SK-N-MC (cell line): ENCODE data around the gene LAMA3.
A peak's percentile ranks its signal among the peaks of the same experiment; 100 is the strongest.

ENCODE experiments used
- DNase-seq: peaks from one replicate; pipeline ENCODE4 v3.0.0-alpha.2; 2011; ENCODE audit warnings: low read depth, low spot score
- H3K27ac ChIP-seq: fragments of 200-600 bp; sonication (generic); 2 replicates; pipeline ENCODE4 v1.5.1; 2016; ENCODE audit warnings: mixed run types
- H3K36me3 ChIP-seq: fragments of 200-600 bp; sonication (generic); 2 replicates; pipeline ENCODE4 v1.6.1; 2017; ENCODE audit warnings: antibody characterized with exemption, low read length, mixed read lengths; ENCODE audit not compliant: insufficient read depth
- H3K4me3 ChIP-seq: fragments of 200-600 bp; sonication (generic); 2 replicates; pipeline ENCODE4 v1.5.1; 2016
- H3K9ac ChIP-seq: fragments of 200-600 bp; sonication (generic); 2 replicates; pipeline ENCODE4 v1.8.0; 2017; ENCODE audit warnings: mixed run types, mixed read lengths; ENCODE audit not compliant: insufficient read length
- H3K9me3 ChIP-seq: fragments of 200-600 bp; sonication (generic); 2 replicates; pipeline ENCODE4 v1.6.1; 2017; ENCODE audit warnings: low read depth, mild to moderate bottlenecking, antibody characterized with exemption, low read length, moderate library complexity, mixed read lengths
- EZH2 ChIP-seq: fragments of 200-600 bp; sonication (generic); IDR thresholded peaks from one replicate; pipeline ENCODE4 v1.6.1; 2017; ENCODE audit warnings: antibody characterized with exemption
- FOXP2 ChIP-seq: optimal IDR thresholded peaks from 2 replicates; pipeline ENCODE3; 2011; ENCODE audit warnings: mild to moderate bottlenecking, moderate library complexity; ENCODE audit not compliant: insufficient read depth; ENCODE audit errors: extremely low read length, control extremely low read depth
- POLR2AphosphoS5 ChIP-seq: IDR thresholded peaks from 2 replicates; pipeline ENCODE4 v1.6.1; 2012; ENCODE audit warnings: mild to moderate bottlenecking, low read depth, low read length, borderline replicate concordance

The LAMA3 gene

GRCh38 chr18:23668731-23669130 is 20.5 kb upstream of the LAMA3 start:
- H3K9ac ChIP-seq: no peak overlapping the region
- peak overlapping the region; percentile 51 for H3K4me3 ChIP-seq
- no peak for DNase-seq
- peak overlapping the region; percentile 81 for H3K27ac ChIP-seq
- no peaks in the 10 kb centered on the region for H3K36me3 ChIP-seq
- TF ChIP-seq POLR2AphosphoS5 (no peak), EZH2 (no peak), FOXP2 (no peak)
- H3K9me3 ChIP-seq: no peaks in the 10 kb centered on the region

DNA sequence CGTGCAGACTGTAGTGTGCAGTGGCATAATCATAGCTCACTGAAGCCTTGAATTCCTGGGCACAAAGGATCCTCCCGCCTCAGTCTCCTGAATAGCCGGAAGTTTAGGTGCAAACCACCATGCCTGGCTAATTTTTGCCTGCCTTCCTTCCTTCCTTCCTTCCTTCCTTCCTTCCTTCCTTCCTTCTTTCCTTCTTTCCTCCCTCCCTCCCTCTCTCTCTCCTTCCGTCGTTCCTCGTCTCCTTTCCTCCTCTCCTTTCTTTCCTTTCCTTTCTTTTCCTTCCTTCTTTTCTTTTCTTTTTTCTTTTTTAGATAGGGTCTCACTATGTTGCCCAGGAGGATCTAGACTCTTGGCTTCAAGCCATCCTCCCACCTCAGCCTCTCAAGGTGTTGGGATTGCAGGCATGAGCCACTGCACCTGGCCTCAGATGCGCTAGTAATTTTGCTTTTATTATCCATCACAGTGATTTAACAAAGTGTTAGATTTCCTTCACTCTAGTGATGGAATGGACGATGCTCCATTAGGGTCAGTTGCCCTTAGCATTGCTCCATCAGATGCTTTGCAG is 20.0 kb upstream of the LAMA3 start:
- Histone ChIP-seq H3K27ac (peak overlapping the region; percentile 81), H3K36me3 (no peaks in the 10 kb centered on the region), H3K9ac (no peak overlapping the region), H3K9me3 (no peaks in the 10 kb centered on the region), H3K4me3 (peak overlapping the region; percentile 51; the same call in 1 of the 2 replicates)
- TF ChIP-seq POLR2AphosphoS5: no peak
- TF ChIP-seq FOXP2: no peak
- no peak for TF ChIP-seq EZH2
- DNase-seq: no peak

DNA sequence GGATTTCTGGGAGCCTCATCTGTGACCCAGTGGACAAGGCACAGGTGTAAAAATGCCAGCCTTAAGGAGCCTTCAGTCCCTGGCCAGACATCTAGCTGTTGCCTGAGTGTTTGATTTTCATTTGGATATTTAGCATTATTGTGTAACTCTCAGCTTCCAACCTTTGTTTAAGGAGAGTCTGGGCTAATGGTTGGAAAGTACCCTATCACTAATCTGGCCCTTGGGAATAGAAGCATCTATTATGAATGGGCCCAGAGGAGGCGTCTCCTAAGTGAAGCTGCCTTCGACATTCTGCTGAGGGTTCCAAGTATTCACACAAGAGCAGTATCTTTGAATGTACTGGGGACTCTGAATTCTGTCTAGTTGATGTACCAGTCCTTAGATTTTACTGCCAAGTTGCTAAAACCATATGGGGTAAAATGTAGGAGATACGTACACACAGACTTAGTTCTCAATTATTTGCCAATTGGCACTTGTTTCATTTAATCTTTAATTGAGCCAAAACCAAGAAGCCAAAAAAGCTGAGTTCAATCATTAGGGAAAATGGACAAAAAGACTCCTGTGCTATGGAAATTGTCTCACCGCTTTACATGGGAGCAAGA is 19.3 kb upstream of the LAMA3 start:
- Histone ChIP-seq H3K27ac (peak overlapping the region; percentile 81), H3K9me3 (no peaks in the 10 kb centered on the region), H3K36me3 (no peaks in the 10 kb centered on the region), H3K9ac (no peak overlapping the region), H3K4me3 (peak overlapping the region; percentile 51; the same call in 1 of the 2 replicates)
- TF ChIP-seq FOXP2: no peak
- no peak for TF ChIP-seq POLR2AphosphoS5
- no peak for TF ChIP-seq EZH2
- no peak for DNase-seq

GRCh38 chr18:23671564-23671963 is 17.7 kb upstream of the LAMA3 start:
- H3K4me3 ChIP-seq: no peak overlapping the region
- H3K9me3 ChIP-seq: no peaks in the 10 kb centered on the region
- TF ChIP-seq FOXP2 (no peak), EZH2 (no peak), POLR2AphosphoS5 (no peak)
- H3K27ac ChIP-seq: no peak overlapping the region
- DNase-seq: no peak
- H3K9ac ChIP-seq: no peak overlapping the region
- no peaks in the 10 kb centered on the region for H3K36me3 ChIP-seq

DNA sequence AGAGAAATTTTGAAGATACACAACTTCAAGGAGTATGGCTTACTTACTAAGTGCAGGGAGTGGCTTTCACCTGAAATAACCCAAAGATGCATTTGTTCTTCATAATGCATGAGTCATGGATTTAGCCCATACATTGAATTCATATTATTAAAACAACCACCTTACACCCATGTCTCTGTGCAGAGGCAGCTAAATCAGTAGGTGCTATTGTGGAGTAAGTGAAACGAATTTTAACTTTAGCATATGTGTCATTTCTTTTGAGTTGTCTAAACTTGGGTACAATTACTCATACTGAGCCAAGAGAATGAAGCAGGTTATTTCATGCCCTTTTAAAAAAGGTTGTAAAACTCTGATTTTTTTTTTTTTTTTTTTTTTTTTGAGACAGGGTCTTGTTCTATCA is 15.5 kb upstream of the LAMA3 start:
- H3K36me3 ChIP-seq: no peaks in the 10 kb centered on the region
- no peak overlapping the region for H3K27ac ChIP-seq
- no peak for DNase-seq
- TF ChIP-seq POLR2AphosphoS5 (no peak), FOXP2 (no peak), EZH2 (no peak)
- no peaks in the 10 kb centered on the region for H3K9me3 ChIP-seq
- H3K4me3 ChIP-seq: no peak overlapping the region
- no peak overlapping the region for H3K9ac ChIP-seq

DNA sequence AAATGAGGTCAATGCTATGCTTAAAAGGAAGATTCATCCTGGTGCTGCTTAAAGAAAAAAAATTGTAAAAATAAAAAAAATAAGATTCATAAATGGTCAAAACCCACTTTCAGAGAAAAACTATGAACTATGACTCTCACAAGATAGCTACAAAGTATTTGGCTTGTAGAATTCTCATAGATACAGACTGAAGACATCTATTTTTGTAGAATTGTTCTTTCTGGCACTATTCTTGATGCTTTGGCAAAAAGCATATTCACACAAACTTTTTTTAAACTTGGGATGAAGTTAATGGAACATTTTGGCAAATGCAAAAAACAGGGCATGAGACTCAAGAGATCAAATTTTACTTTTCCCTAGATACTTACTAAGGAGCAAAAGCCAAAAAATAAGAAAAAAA is 14.0 kb upstream of the LAMA3 start:
- Histone ChIP-seq H3K27ac (no peak overlapping the region), H3K9me3 (no peaks in the 10 kb centered on the region)
- DNase-seq: no peak

DNA sequence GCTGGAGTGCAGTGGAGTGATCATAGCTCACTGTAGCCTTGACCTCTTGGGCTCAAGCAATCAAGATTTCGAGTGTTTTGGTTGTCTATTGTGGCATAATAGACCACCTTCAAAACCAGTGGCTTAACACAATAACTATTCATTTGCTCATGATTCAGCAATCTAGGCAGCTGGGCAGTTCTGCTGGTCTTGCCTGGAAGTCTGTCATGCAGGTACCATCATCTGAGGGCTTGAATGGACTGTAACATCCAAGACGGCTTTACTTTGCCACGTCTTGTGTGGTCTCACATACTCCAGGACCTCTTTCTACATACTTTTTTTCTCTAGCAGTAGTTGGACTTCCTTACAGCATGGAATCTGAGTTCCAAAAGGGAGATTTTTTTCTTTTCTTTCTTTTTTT is 13.4 kb upstream of the LAMA3 start:
- TF ChIP-seq POLR2AphosphoS5 (no peak), FOXP2 (no peak), EZH2 (no peak)
- H3K27ac ChIP-seq: no peak overlapping the region
- no peak for DNase-seq
- no peaks in the 10 kb centered on the region for H3K9me3 ChIP-seq
- H3K4me3 ChIP-seq: no peak overlapping the region
- no peak overlapping the region for H3K9ac ChIP-seq
- H3K36me3 ChIP-seq: no peaks in the 10 kb centered on the region

More for the DNA sequence above, 14.0 kb upstream of the LAMA3 start:
- TF ChIP-seq FOXP2: no peak
- TF ChIP-seq POLR2AphosphoS5: no peak
- TF ChIP-seq EZH2: no peak
- no peak overlapping the region for H3K4me3 ChIP-seq
- H3K36me3 ChIP-seq: no peaks in the 10 kb centered on the region
- no peak overlapping the region for H3K9ac ChIP-seq

DNA sequence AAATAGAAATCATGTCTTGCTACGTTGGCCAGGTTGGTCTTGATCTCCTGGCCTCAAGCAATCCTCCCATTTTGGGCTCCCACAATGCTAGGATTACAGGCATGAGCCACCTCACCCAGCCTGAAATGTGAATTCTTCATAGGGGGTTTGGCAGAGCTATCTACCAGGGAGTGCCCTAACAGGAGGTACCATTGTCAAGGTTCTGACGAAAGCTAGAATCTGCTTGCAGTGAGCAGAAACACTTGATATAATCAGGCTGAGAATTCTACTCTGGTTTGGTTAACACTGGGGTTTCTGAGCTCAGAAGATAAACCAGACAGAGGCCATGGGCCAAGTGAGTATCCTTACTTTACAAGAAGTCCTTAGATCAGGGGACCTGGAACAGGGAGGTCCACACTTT is 7.2 kb upstream of the LAMA3 start:
- DNase-seq: no peak
- H3K9ac ChIP-seq: no peak overlapping the region
- H3K36me3 ChIP-seq: no peaks in the 10 kb centered on the region
- TF ChIP-seq FOXP2 (no peak), EZH2 (no peak), POLR2AphosphoS5 (no peak)
- H3K4me3 ChIP-seq: no peak overlapping the region
- H3K27ac ChIP-seq: no peak overlapping the region
- H3K9me3 ChIP-seq: no peaks in the 10 kb centered on the region
